Tongue (tissue), 2 donors: ENCODE measurements around the gene MAST4. TPM values are rescaled to one million over a fixed set of nuclear protein-coding genes. Genes with fewer than 3 reads are reported as not detected.

Source experiments
- DNase-seq: peaks from one replicate; pipeline ENCODE4 v3.0.0-alpha.2; 2015
- total RNA-seq: library from RNA; depleted of rRNA; stranded (reverse); fragments of >200 nt; gene quantifications from one replicate; pipeline ENCODE4 v1.2.3, GENCODE V29; 2014

MAST4 gene
- 44.4 TPM for total RNA-seq

DNA sequence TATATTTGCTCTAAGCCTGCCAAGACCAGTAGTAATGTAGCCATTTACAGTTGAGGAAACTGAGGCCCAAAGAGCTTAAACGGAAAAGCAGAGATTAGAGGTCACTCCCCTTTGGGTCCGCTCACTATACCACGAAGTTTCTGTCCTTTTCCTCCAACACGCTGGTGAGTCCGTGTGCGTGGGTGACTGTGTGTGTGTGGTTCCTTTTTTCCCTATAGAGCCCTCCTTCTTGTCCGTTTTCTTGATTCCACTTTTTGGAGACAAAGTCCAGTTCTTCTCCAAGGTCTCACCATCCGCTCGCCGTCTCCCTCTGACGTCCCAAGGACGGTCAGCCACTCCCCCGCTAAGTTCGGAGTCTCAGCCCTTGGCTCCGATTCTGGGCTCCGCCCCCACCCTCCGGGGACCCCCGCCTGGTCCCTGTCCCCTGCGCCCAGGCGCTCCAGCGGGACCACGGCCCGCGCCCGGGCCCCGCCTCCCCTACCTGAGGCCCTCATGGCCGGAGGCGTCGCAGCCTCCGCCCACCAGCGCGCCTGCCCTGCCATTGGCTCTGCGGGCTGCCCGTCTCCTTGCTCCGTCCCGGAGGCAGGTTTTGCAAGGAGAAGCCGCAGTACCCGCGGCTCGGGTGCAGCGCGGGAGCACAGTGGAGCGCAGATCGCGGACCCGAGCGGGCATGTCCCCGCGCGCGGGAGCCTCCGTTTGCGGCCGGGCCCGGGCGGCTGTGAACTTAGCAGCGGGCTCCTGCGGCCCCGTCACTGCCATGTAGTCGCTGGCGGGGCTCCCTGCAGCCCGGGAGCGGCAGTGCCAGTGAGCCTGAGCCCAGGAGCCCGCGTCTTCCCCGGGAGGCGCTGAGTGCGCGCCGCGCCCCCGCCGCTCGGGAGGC, at the start of gene MAST4:
Gene MAST4, plus strand, starts transcription at position 638 of the 880 bp plus-strand sequence. CDS start 263 bp downstream, outside the sequence.
- peak; percentile 92 for DNase-seq

DNA sequence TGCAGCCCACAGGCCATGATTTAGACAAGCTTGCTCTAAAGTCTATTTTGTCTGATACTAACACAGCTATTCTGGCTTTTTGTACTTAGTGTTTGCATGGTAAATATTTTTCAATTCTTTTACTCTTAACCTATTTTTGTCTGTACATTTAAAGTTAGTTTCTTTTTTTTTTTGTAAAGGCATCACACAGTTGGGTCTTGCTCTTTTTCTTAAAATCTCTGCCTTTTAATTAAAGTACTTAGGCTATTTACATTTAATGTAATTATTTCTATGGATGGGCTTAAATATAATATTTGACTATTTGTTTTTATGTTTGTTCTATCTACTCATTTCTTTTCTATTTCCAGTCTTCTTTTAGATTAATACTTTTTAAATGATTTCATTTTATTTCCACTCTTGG, 49.7 kb upstream of the MAST4 start:
- no peak for DNase-seq

DNA sequence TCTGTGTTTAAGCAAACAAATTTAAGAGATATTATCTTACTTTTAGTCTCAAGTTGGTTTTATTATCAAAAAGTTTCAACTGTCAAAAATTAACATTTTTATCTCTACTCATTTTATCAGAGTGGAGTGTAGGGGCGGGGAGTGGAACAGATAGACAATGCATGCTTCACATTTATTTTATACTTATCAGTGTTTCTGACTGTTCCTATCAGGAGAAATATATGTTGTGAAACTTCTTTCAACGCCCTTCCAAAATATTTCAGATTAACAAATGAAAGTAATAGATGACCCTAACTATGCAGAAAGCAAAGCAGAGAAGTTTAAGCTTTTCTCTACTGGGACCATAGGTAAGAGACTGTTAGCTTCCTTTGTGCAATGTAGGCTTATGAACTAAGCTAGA, 44.9 kb upstream of the MAST4 start:
- DNase-seq: no peak

DNA sequence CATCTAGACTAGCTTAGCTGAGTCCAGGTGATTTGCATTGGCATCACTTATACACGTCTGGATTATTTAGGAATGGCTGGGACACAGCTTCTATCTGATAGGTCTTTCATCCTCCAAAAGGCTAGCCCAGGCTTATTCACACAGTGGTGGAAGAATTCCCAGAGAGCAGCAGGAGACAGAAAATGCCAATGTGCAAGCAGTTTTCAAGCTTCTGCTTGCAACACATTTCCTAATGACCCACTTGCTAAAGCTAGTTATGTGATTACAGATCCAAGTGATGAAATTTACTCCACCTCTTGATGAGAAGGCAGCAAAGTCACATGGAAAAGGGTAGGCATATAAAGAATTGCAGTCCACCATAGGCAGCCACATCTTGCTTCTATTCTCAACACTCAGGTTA, 44.2 kb upstream of the MAST4 start:
- no peak for DNase-seq

DNA sequence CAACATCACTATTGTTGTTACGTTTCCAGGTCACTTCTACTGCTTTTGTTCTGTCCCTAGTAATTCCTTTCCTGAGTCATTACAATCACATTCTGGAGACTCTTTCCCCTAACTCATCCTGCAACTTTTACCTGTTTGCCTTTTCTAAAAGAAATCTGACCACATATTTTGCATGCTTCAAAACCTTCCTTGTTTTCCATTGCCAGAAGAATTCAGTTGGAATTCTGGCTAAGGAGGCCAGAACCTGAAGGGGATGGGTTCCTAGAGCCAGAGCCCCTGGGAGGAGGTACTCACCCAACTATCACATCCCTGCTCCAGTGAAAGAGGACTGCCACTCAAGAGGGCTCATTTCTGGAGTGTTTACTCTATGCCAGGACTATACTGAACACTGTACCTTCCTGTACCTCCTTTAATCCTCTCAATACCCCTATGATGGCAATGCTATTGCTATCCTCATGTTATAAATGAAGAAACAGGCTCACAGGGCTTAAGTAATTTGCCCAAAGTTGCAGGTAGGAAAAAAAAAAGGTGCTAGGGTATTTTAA, 42.8 kb upstream of the MAST4 start:
- no peak for DNase-seq

DNA sequence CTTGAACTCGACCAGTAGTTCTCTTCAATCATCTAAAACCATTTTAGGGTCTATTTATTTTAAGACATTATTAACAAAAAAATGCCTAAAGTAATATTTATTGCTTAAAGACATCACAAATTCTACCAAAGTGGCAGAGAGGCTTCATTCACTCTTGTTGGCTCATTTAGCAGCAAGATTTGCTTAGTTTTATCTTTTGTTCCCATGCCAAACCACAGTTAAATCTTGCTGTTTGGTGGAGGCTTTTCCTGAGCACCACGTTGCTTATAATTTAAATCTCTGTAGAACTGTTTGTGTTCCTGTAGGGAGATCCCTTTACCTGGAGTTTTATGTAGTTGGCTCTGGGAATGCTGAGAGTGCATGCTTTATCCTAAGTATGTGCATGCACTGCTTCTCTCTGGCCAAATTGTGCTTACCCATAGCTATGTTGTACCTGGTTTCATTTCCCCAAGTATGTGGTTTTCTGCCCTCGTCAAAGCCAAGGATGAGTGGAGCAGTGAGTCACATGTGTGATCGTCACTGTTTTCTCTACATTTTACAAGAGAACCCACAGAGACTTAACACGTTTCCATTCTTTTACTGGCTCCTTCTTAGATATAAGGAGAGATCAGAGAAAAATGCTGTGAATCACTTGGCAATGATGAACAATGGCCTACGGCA, 42.1 kb upstream of the MAST4 start:
- DNase-seq: no peak

DNA sequence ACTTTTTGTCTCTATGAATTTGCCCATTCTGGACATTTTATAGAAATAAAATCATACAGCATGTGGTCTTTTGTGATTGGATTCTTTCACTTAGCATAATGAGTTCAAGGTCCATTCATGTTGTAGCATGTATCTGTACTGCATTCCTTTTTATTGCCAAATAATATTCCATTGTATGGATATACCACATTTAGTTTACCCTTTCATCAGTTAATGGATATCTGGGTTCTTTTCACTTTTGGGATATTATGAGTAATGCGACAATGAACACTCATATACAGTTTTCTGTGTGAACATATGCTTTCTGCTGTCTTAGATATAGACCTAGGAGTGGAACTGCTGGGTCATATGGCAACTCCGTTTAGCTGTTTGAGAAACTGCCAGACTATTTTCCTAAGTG, 41.3 kb upstream of the MAST4 start:
- no peak for DNase-seq

DNA sequence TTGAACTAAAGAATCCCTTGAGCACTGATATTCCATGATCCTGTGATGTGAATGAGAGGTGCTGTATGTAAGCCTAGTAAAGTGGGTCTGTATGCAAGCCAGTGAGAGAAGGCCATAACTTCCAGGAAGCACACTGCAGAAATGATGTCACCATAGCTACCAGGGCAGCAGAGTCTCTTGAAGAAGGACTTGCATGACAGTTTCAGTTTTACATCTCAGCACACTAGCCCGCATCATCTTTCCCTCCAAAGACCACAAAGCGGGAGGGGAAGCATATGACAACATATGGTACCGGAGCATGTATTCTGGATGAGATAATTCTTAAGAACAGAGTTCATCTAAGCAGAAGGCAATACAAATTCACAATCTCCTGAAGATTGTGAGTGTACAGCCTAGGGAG, 37.6 kb upstream of the MAST4 start:
- DNase-seq: no peak

DNA sequence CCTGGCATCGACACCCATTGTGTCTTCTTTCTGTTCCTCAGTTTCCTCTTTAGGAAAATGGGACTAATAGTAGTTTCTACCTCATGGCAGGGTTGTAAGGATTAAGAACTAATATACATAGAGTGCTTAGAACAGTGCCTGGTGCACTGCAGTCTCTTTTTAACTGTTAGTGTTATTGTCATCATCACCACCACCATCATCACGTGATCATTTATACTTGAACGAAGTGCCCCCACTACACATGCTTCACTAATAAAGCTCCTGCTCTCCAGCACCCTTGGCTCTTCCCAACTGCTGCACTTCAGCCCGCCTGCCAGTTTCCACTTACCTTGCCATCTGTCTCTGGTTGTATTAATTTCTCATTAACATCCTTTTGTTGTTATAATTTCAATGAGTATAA, 35.8 kb upstream of the MAST4 start:
- no peak for DNase-seq

DNA sequence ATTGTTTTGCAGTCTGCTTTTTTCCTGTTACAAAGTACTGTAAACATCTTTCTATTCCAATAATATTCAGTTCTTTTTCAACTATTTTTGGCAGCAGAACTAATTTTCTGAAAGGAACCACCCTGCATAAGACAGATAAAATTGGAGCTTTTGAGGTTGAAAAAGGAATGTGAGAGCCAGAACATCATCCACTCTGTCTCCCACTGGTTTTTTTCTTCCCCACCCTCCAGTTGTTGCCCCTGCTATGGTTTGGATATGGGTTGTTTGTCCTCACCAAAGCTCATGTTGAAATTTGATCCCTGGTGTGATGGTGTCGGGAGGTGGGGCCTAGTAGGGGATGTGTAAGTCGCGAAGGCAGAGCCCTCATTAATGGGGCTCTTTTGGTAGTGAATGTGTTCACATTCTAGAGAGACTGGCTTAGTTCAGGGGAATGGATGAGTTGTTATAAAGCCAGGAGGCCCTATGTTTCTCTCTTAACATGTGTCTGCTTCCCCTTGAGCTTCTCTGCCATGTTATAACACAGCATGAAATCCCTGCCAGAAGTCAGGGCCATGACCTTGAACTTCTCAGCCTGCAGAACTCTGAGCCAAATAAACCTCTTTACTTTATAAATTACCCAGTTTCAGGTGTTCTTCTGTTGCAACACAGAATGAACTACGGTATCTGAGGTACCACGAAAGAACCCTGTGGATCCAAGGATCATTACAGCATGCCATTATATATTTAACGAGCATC, 34.8 kb upstream of the MAST4 start:
- no peak for DNase-seq

DNA sequence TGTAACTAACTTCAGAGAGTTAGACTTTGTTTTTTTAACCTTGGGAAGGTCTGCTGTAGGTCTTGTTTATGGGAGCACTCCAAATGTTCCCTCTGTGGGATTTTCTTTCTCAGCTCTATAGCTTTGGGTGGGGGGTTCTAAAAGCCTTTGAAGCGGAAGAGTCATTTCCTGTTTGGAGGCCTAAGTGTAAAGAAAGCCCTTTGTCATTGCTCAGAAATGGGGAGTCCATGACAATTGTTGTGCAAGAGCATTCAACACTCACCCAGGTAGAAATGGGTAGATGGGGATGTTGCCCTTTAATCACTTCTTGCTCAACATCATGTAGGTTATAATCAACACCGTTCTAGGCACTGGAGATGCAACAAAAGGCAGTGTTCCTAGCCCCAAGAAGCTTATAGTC, 30.3 kb upstream of the MAST4 start:
- DNase-seq: no peak

DNA sequence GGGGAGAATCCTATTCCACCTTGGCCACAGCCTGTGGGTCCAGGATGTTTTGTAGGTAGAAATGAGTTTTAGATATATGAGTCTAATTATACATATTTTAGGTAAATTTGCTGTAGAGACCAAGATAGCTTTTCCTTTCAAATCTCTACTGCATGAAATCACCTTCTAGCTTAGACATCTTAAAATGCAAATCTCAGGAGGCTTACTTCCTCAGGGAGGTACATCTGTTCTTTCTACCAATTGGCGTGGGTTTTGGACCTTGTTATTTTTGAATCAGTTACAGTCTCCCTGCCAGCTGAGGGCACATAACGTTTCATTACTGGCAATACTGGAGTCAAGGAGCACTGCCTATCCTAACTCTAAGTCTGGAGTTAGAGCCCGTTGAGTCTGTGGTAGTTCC, 28.7 kb upstream of the MAST4 start:
- no peak for DNase-seq

DNA sequence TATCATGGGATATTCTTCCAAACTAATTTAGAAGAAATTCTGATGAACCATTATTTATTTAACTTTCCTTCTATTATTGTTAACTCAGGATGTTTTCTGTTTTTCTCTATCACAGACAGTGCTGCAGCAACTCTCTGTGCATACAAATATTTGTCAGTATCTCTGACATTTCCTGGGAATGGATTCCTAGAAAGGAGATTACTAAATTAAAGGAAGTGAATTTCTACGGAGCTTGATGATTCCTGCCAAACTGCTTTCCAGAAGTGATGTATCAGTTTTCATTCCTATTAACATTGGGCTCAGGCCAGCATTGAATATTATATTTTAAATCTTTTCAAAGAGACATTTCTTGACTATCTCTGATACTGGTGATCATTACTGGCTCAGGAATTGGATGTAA, 26.0 kb upstream of the MAST4 start:
- DNase-seq: no peak

DNA sequence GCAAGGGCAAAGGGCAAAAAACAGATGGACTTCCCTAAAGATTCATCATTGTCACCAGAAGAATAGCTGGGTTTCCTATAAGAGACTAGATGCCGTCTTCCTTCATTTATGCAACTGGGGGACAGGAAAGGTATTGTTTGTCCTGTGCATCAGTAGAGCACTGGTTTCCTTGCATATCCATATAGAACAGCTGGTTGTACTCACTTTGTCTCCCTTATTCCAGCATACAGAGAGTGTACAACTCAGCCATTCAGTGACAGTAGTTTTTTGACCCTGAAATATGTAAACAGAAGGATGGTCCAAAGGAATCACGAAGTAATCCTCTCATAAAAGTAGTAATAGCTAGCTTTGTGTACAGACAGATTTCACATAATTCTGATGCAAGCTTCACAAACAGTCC, 22.5 kb upstream of the MAST4 start:
- DNase-seq: no peak

DNA sequence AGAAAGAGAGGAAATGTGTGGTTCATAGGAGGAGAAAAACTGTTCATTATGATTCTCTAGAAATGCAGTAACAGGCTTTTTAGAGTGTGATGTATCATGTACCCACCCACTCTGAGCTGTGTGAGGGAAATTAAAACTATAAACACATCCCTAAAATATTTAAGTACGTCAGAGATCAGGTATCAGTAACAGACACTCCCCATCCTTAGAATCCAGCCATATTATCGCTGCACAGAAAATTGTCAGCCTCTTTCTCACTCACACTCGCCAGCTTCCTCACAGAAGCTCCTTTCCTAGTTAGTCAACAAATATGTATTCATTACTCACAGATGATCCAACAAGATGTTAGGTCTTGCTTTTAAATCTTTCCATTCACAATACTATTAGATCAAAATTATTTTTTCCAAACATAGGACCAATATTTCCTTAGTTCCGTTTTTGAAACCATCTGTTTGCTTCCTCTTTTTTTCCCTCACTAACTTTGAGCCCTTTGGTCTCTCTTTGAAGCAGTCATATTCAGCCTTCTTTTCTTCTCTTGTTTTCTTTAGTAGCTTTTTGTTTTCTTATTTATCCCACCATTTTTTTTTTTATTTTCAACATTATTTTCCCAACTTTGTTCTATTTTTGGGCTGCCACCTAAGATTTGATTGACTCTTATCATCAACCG, 13.6 kb upstream of the MAST4 start:
- DNase-seq: no peak

DNA sequence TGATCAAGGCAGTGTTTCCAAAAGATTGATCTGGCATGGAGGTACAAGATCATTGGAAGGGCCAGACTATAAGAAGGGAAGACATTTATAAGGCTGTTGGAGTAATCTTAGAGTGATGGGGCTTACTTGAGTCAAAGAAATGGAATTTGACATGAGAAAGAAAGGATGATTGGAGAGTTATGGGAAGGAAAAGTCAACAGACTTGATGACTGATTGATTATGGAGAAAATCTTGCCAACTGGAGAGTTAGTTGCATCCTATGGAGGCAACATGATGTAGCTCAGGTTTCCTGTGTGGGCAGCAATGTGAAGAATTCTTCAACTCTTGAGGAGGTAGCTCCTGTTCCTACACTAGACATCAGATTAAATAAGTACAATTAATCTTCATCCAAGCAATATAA, 10.9 kb upstream of the MAST4 start:
- DNase-seq: no peak

DNA sequence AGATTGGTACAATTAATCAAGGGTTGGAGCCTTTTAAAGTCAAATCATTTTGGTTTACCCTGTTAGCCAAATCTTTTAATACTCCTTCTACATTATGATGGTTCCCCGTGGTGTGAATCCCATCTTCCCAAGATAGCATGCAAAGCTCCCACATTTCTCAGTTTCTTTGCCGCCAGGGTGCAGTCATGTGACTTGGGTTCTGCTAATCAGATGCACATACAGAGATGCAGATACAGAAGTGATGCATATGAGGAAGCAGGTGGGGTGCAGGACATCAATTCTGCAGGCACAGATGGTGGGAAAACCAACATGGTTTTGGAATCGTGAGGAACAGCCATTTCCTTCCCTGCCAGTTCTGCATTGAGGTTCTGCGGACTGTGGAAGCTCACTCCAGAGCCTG, 8.4 kb upstream of the MAST4 start:
- no peak for DNase-seq

DNA sequence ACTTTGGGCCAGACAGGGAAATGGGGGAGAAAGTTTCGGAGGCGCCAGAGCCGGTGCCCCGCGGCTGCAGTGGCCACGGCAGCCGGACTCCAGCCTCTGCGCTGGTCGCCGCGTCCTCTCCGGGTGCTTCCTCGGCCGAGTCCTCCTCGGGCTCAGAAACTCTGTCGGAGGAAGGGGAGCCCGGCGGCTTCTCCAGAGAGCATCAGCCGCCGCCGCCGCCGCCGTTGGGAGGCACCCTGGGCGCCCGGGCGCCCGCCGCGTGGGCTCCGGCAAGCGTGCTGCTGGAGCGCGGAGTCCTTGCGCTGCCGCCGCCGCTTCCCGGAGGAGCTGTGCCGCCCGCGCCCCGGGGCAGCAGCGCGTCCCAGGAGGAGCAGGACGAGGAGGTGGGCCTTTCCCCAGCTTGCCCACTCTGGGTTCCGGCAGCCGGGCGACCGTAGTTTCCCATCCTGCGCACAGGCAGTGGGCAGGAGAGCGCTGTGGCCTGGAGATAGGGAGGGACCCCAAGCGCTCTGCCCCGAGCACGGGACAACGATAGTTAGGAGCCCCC, 516 bp downstream of the MAST4 start:
- peak; percentile 38 for DNase-seq

DNA sequence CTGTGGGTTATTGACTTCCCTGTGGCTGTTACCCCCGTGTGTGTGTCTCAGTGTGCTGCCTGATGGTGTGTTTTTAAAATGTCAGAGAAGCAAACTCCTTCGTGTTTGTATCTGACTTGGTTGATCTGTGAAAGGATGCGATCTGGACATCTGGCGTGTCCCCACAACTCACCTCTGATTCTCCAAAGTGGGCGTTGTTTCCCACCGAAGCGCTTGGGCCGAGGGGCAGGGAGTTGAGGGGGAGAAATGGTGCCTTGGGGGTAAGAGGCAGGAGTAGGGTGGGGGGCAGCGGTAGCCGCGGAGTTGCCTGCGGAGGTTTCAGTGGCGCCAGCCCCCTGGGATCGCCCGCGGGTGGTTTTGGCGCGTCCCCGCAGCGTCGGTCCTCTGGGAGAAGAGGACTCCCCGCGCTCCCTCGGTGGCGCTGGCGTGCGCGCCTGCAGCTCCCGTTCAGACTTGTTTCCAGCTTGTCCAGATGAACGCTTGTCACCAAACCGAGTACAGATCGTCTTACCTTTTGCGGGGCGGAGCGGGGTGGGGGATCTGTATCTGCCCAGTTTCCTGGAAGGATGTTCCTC, 1.1 kb downstream of the MAST4 start:
- DNase-seq: peak; percentile 54

DNA sequence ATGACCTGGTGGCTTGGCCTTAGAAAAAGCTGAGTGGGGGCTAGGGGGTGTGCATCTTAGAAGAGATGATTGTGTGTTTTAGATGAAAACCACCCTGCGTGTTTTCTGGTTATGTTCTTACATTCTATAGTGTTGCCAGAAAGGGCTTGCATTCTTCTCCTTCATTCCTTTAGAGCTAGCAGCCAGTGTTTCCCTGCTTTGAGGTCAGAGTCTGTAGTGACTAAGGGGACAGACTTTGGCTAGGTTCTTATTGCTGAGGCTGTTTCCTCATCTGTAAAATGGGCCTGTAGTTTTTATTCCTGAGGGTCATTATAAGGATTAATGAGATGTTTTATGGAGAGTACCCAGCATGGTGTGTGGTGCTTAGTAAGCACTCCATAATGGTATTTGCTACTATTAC, 6.4 kb downstream of the MAST4 start:
- no peak for DNase-seq

DNA sequence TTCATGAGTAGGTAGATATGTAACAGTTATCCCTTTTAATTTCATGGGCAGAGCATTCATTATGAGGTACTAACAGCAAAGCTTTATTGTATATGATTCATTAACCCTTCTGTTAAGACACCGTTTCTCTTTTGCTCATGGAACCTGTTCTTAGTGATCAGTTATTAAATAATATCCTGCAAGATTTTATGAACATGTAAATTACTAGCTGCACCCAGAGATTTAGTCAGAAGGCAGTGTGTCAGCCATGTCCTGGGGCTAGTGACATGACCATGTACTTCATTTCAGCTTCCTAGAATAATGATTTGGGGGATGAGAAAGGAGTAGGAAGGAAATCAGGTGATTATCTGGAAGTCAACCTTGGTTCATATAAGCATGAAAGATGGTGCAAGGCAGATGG, 7.0 kb downstream of the MAST4 start:
- DNase-seq: no peak

DNA sequence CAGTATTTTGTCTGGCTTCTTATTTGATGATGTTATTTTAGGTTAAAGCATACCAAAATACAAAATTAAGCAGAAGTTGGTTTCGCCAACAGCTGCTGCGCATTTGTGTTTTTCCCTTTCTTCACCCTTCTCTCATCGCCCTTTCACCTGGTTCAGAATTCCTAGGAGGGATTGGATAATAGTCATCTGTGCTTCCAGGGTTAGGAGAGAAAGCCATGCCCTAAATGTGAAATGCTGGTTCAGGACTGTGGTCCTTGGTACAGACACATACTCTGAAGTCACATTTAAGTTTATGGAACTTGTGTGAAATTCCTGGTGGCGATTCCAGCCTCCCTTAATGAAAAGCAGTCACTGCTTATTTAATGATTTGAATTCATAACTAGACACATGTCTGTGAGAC, 7.7 kb downstream of the MAST4 start:
- no peak for DNase-seq
